ENCODE measurements around the gene NAT9.

Gene NAT9

DNA sequence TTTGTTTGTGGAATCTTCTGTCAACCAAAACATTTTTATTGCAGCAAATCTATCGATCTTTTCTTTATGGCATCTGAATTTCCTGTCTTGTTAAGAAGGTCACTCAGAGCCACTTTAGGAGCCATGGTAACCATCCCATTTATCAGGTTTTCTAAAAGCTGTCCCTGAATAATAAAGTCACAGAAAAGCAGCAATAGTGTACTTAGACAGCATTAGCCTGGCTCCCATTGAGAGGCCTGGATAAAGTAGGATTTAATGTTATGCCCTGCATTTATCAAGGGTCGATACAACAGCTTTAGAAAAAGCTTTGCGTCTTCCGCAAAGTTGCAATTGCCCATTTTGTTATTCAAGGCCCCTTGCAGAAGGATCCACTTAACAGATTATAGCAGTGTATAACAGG is 53.4 kb downstream of the NAT9 start:
- no peak for DNase-seq

Measured in NCI-H2227 treated with DMSO at 0.1 percent for 48 hours (cell line).